Fibroblast of lung (primary cell): ENCODE measurements around the gene DOK3.

ENCODE experiments used
- EZH2 ChIP-seq: IDR thresholded peaks from 2 replicates; pipeline ENCODE4 v1.5.1; 2012; ENCODE audit warnings: low read length, control low read depth, mild to moderate bottlenecking; ENCODE audit errors: missing control alignments
- TF ChIP-seq, protein P1 (sequence below), 2 donors: IDR thresholded peaks in 1 of 2; conservative IDR thresholded peaks in 1 of 2; 1 replicate in 1 of 2; 2 replicates in 1 of 2; pipeline ENCODE4 v1.5.1; 2011 to 2012; ENCODE audit warnings: low read length in 2 of 2, control low read depth in 1 of 2, inconsistent platforms in 1 of 2, low read depth in 1 of 2, mild to moderate bottlenecking in 1 of 2

DNA sequence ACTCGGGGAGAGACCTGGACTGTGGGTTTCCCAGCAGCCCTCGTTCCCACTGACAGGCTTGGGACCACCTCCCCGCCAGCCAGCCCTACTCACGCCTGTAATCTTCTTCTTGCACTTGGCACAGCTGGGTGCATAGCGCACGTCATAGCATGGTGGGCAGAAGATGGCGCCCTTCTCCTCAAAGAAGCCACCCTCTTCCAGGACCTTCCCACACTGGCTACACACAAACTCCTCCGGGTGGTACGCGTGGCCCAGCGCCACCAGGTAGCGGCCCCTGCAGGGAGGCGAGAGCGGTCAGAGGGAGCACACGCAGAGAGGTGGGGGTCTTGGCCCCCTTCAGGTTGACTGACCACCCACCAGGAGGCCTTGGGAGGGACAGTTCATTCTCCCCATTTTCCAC is 21.7 kb downstream of the DOK3 start:
- TF ChIP-seq, protein P1, sequence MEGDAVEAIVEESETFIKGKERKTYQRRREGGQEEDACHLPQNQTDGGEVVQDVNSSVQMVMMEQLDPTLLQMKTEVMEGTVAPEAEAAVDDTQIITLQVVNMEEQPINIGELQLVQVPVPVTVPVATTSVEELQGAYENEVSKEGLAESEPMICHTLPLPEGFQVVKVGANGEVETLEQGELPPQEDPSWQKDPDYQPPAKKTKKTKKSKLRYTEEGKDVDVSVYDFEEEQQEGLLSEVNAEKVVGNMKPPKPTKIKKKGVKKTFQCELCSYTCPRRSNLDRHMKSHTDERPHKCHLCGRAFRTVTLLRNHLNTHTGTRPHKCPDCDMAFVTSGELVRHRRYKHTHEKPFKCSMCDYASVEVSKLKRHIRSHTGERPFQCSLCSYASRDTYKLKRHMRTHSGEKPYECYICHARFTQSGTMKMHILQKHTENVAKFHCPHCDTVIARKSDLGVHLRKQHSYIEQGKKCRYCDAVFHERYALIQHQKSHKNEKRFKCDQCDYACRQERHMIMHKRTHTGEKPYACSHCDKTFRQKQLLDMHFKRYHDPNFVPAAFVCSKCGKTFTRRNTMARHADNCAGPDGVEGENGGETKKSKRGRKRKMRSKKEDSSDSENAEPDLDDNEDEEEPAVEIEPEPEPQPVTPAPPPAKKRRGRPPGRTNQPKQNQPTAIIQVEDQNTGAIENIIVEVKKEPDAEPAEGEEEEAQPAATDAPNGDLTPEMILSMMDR (conservative IDR thresholded peaks at IDR 0.05 in 1 of 2, IDR thresholded peaks at IDR 0.05 in 1 of 2; ENCODE audit: low read depth in 1 of 2, low read length in 2 of 2) = no peak
- no peak for TF ChIP-seq EZH2
